HPDE6-E6E7 (cell line): ENCODE data around the gene NIFK.
A peak's percentile ranks its signal among the peaks of the same experiment; 100 is the strongest.
"Not testable (repeated sequence)": the region's sequence is repeated elsewhere in the genome, so short reads cannot be mapped to it uniquely, and the experiment has no call there.

Experiments used
- DNase-seq: peaks from one replicate; pipeline ENCODE4 v3.0.0; 2011; ENCODE audit warnings: missing footprints; ENCODE audit errors: extremely low spot score

Gene NIFK

DNA sequence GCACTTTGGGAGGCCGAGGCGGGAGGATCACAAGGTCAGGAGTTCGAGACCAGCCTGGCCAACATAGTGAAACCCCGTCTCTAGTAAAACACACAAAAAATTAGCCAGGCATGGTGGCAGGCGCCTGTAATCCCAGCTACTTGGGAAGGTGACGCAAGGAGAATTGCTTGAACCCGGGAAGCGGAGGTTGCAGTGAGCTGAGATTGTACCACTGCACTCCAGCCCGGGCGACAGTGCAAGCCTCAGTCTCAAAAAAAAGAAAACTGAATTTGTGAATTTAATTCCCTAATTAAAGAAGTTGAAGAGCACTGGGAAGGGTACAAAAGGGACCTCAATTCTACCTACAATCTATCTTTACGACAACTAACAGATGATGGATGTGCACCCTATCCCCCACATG lies 2.1 kb downstream of the NIFK start:
- not testable (repeated sequence) for DNase-seq

DNA sequence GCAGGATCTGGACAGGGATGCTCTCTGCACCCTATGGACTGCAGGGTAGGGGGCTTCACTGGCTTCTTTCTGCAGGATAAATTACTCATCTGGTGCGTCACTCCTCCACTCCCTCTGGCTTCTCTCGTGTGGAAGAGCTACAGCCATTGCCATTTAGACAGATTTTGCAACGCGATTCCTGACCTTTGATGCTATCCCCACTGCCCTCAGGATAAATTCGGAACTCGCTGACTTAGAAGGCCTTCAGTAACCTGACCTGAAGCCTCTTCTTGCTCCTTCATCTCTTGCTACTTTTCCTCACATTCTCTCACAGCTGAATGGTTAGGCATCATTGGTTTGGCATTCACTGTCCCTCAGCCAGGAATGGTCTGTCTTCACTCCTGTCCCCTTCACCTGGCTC lies 5.3 kb downstream of the NIFK start:
- no peak for DNase-seq

GRCh38 chr2:121727950-121728349 lies 8.7 kb downstream of the NIFK start:
- no peak for DNase-seq

DNA sequence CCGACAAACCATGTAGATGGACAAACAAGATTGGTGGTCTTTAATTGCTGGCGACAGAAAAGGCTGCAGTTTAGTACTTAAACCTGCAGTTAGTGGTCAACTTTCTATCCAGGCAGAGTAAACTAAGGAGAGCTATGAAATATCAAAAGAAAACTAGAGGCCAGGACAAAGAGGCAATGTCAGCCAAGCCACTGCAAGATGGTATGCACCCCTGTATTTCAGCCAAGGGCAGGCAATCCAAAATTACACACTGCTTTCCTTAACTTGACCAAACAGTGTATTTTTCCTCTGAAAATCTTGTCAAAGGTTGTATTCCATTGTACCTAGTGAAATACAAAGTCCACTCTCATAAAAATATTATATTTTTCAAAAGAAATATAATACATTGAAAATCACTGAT lies 9.3 kb downstream of the NIFK start:
- DNase-seq, result no peak

DNA sequence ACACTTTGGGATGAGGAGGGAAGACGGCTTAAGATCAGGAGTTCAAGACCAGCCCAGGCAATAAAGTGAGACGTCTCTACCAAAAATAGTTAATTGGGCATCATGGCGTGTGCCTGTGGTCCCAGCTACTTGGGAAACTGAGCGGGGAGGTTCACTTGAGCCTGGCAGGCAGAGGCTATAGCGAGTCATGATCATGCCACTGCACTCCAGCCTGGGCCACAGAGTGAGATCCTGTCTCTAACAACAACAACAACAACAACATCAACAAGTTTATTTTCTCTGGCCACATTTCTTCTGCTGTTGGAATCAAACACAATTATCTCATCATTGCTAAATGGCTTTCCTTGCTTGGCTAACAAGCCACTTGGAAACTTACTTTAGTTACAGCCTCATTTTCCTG lies 13.4 kb downstream of the NIFK start:
- DNase-seq, result no peak

DNA sequence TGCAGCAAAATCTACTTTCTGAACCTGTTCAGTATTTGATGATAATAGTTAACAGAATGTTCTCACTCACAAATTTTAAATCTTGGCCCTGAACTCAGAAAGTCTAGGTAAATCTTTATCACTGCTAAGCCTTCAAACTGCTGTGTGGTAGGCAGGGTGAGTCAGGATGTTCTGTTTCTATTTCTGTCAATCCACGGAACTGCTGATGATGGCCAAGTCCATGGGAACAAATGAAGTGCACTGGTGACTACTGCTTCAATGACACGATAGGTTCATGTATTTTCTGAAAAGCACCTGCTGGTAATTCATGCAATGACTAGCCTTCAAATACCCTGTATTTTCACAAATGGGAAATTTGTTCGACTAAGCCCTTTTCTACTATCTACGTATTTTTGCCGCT lies 14.2 kb downstream of the NIFK start:
- peak; percentile 70 for DNase-seq

- peak; percentile 70 for DNase-seq
Measured at GRCh38 chr2:121721926-121722325, 14.7 kb downstream of the NIFK start.

DNA sequence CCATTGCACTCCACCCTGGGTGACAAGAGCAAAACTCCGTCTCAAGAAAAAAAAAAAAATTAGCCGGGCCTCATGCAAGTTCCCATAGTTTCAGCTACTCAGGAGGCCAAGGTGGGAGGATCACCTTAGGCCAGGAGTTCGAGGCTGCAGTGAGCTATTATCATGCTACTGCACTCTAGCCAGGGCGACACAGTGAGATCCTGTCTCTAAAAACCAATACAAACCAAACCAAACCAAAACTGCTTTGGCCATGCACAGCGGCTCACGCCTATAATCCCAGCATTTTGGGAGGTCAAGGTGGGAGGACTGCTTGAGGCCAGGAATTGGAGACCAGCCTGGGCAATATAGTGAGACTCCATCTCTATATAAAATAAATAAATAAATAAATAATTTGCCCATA lies 19.1 kb downstream of the NIFK start:
- DNase-seq, result no peak

- DNase-seq, result no peak
Measured at GRCh38 chr2:121716126-121716525, 20.5 kb downstream of the NIFK start.

- not testable (repeated sequence) for DNase-seq
Measured at GRCh38 chr2:121711481-121711880, 25.2 kb downstream of the NIFK start.

DNA sequence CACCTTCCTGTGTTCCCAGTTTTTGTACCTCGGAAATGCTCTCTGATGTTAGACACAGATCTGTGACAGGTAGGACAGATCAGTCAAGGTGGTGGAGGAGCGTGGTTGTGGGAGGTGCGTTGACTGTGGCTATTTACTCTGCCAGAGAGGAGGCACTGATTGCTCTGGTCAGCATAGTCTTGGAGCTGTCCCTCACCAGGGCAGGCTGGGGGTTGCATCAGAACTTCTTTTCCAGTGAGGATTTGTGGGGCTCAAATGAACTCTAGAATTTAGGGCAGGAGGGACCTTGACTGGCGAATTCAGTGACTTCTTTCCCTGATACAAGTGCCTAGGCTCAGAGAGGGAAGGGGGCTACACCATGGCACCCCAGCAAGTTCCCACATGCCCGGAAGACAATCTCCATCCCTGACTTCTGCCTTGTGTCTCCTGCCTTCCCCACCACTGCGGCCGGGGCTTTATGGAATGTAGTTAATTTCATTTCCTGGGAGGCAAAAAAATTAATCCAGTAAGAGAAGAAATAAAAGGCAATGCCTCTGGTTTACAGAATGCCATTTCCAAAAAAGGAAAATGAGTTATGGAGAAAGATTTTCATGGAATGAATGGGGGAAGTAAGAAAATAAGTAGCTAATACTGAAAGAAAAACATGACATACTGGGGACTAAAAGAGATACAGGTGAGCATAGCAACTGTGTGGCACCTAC lies 26.1 kb downstream of the NIFK start:
- no peak for DNase-seq

DNA sequence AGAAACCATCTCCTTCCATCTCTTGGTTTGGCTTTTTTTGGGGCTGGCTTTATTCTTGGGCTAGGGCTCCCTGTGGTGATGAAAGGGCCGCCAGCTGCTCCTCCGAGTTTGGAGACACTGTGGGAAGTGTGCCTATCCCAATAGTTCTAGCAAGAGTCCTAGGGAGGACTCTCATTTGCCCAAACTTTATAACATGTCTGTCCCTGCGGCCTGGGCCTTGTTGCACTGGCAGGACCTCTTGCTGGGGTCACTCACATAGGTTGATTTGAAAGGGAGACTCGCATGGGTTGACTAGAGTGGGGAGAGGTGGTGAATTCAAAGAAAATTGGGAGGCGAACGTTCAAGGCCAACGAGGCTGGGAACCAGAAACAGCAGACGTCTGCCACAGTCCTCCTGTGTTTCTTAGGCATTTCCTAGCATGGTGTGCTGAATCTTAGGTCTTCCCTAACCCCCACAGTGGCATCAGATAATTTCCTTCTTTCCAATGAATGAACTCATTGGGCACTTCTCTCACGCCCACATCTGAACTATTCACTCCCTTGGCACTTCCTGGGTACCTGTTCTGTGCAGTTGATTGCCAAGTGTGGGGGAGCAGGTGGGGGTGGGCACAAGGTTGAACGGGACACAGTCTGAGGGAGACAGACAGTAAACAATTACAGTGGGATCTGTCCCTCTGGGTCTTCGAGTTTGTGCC lies 26.8 kb downstream of the NIFK start:
- DNase-seq, result no peak

GRCh38 chr2:121707920-121708361 lies 28.7 kb downstream of the NIFK start:
- DNase-seq, result no peak

GRCh38 chr2:121707344-121707919 lies 29.2 kb downstream of the NIFK start:
- DNase-seq, result no peak

GRCh38 chr2:121705958-121706357 lies 30.7 kb downstream of the NIFK start:
- DNase-seq, result no peak

- DNase-seq, result no peak
Measured at GRCh38 chr2:121705390-121705789, 31.3 kb downstream of the NIFK start.

GRCh38 chr2:121701761-121702160 lies 34.9 kb downstream of the NIFK start:
- not testable (repeated sequence) for DNase-seq

GRCh38 chr2:121699421-121700333 lies 37.0 kb downstream of the NIFK start:
- DNase-seq, result peak; percentile 97

GRCh38 chr2:121698318-121698930 lies 38.3 kb downstream of the NIFK start:
- DNase-seq, result no peak

DNA sequence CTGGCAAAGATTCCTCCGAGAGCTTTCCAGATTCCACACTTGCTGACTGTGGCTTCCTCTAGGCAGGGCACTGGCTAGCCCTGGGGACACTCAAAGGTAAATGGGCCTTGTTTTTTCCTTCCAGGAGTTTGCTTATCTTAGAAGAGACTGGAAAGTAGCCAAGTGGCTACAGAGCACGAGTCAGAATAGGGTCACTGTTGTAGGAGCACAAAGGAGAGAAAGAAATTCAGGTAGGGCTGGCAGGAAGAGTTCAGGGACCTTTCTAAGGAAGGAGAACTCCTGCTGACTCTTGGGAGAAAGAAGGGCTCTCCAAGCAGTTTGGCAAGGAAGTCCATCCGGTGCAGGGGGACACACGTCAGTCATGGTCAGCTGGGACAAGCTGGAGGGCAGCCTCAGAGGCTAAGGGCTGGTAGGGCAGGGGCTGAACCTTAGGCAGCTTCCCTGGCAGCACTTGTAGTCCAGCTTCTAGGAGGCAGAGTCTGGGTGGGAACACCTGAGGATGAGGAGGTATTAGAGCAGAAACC lies 39.5 kb downstream of the NIFK start:
- no peak for DNase-seq

DNA sequence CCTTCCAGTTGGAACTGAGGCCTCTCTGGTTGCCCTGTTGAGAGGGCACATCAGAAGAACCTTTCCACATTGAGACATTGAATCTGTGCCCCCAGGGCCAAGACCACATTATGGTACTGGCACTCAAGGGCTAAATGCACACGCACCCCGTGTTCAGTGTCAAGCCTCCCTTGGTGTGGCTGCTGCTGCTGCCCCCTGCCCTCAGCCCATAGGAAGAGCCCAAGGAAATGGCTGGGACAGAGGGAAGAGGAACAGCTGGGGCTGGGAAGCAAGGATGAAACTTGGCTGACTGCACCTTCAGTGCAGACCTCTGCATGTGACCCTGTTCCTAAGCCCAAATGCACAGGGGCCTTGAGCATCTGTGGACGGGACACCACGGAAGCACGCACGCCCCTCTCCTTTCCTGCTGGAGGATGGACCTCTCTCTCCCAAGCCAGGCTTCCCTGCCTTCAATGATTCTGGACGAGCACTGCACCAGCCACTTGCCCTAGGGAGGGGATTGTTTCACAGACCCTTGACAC lies 40.2 kb downstream of the NIFK start:
- DNase-seq, result no peak
